ENCODE measurements around the gene PCDHGB1. TPM values are rescaled to one million over a fixed set of nuclear protein-coding genes. Genes with fewer than 3 reads are reported as not detected.
"Not testable (repeated sequence)": the region's sequence is repeated elsewhere in the genome, so short reads cannot be mapped to it uniquely, and the experiment has no call there.

PCDHGB1 gene
- 3.7 TPM for total RNA-seq

DNA sequence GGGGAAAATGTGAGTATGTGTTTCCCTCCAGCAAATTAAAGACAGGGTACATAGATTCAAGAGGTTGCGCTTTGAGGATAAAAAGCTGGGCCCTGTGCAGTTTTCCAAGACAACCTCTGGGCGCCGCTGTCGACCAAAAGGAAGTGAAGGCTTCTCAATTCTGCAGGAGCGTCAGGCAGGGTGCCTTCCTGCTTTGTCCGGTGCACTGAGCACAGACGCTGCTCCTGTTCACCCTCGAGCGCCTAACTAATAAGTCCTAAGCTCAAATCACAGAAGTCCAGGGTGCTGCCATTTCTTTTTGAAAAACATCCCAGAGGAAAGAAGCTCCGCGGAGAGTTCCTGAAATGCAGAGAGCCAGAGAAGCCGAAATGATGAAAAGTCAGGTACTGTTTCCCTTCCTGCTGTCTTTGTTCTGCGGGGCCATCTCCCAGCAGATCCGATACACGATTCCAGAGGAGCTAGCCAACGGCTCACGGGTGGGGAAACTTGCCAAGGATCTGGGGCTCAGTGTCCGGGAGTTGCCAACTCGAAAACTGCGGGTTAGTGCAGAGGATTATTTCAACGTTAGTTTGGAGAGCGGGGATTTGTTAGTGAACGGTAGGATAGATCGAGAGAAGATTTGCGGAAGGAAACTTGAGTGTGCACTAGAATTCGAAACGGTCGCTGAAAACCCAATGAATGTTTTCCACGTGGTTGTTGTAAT is at the start of gene PCDHGB1:
TSS of gene PCDHGB1 (plus strand) at position 183 of the 703 bp plus-strand sequence. CDS start at position 345, 162 bp downstream.
- peak; percentile 21 for DNase-seq

DNA sequence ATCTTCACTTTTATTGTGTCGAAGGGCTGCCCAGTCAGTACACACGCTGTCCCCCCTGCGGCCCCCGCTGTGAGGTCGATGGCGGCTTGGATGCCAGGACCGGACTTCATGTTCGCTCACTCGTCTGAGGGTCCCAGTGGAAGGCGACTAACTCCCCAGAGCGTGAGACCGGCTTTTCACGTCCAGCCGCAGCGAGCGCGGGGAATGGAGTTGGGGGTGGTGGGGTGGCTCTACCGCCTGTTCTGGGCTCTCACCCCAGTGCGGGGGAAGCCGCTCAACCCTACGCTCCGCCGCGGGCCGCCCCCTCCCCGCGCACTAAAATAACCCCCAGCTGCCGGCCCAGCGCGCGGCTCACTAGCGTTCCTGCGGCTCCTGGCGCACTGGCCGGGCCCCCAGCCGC is 46.1 kb upstream of the PCDHGB1 start, which contains the start of gene SLC25A2:
TSS of gene SLC25A2 (minus strand) at position 294 of the 400 bp plus-strand sequence. CDS start at position 110, 184 bp downstream.
- DNase-seq, result no peak

DNA sequence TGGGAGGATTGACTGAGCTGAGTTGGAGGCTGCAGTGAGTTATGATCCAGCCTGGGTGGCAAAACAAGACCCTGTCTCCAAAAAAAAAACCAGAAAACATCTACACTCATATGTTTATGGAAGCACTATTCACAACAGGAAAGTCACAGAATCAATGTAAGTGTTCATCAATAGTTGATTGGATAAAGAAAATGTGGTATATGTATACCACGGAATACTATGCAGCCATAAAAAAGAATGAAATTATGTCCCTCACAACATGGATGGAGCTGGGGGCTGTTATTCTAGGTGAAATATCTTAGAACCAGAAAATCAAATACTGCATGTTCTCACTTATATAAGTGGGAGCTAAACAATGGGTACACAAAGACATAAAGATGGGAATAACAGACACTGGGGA is 43.3 kb upstream of the PCDHGB1 start:
- no peak for DNase-seq

DNA sequence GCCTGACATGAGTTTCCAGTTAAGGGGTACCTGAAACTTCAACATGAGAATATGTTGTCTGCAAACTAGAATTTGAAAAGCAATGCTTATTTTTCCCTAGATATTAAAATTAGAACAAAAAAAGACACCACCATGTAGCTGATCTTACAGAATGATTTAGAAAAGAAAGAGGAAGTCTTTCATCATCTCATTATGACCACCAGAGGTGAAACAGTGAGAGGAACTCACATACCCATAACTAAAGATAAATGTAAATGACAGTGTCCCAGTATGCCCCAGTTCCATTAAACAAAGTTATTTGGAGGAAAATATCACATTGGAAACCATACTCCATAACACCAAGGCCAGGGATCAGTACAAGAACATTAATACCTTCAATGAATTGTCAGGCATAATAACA is 36.2 kb upstream of the PCDHGB1 start:
- DNase-seq, result no peak

DNA sequence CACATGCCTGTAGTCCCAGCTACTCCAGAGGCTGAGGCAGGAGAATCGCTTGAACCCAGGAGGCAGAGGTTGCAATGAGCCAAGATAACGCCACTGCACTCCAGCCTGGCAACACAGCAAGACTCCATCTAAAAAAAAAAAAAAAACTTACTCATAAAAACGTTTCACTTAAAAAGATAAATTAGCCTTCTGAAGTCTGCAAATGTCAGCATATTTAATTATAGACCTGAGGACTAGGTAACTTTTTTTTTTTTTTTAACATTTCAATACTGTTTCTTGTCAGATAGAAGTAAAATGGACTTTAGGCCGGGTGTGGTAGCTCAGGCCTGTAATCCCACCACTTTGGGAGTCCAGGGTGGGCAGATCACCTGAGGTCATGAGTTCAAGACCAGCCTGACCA is 32.9 kb upstream of the PCDHGB1 start:
- not testable (repeated sequence) for DNase-seq

DNA sequence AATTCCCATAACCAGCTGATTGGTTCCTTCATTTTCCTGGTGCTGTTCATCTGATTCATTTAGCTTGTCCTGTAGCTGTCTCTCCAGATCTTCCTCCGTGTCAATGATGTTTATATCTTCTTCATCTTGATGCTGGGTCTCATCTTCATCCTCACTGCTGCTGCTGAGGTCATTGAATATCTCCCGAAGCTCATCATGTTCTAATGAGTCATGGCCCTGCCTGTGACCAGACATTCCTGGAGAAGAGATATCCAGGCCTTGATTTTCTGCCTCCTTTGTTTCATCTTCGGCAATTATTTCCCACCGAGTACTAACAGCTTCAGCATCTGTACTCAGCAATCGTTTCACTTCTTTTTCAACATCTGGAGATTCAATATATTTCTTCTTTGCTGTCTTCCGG is 30.7 kb upstream of the PCDHGB1 start:
- DNase-seq, result no peak

DNA sequence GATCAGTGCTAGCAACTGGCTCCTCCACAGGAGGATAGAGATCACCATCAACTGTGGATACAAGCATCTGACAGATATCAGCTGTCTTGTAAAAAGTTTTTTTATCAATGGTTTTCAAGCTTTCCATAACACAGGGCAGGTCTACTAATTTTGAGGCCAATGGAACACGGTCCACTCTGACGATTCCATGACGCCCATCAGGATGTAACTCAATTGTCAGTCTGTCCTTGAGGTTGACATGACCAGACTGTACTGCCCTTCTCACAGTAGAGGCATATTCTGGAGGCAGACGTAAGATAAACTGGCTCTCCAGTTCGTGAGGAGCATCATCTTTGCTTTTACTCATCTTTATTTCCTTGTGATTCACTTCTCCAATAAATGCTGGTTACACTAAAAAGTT is 30.2 kb upstream of the PCDHGB1 start:
- DNase-seq, result no peak

DNA sequence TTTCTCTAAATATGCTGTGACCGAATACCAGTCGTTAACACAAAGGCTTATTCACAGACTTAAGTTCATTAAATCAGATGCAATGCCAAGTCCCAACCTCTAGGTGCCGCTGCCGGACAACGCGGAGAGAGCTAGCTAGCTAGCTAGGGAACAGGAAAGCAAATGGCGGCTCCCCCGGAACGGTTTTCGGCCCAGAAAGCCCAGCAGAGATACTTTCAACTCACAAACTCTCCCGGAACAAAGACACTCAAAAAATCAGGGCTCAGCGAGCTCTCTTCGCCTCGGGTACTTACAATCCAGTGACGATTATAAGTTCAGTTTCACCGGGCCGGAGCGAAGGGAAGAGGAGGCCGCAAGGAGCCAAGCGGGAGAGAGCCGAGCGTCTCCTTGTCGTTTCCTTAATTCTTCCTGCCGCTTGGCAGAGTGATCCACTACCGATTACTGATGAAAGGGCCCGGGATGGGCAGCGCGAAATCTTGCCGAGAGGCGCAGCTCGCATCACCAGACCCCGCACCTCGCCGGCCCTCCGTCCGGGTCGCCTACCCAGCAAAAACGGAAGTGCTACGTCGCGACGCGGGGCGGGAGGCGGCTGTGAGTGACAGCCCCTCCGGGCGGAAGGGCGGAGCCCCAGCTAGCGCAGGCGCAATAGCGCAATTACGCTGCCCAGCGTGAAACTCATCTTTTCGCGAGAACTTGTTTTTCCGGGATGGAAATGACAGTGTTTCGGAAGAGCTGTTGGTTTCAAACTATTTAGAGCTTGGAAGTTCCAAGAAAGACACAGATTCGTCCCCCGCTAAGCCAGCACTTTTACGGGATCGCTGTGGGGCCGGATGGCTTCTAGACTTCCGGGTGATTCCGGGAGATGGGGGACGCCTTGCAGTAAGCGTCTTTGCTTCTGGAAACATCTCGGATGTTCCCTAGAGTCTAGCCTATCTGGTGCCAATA is 29.4 kb upstream of the PCDHGB1 start, which contains the start of gene TAF7:
TSS of gene TAF7 (minus strand) at position 560 of the 945 bp plus-strand sequence. CDS start 740 bp downstream, outside the sequence.
- peak; percentile 97 for DNase-seq

DNA sequence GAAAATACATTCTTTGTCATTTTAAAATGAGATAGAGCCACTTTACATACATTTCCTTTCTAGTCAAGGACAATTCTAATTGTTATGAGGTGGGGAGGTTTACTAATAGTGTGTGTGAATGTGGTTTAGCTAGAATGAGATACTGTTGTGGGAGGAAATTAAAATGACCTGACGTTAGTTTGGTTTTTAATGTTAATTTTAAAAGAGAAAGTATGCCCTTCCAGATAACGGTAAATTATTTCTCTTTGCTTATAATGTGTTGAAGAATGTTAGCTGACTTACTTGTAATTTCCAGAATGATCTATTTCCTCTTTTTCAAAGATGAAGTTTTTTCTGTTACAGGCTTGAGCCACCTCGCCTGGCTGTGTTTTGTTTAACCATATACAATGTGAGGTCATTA is 27.6 kb upstream of the PCDHGB1 start:
- no peak for DNase-seq

DNA sequence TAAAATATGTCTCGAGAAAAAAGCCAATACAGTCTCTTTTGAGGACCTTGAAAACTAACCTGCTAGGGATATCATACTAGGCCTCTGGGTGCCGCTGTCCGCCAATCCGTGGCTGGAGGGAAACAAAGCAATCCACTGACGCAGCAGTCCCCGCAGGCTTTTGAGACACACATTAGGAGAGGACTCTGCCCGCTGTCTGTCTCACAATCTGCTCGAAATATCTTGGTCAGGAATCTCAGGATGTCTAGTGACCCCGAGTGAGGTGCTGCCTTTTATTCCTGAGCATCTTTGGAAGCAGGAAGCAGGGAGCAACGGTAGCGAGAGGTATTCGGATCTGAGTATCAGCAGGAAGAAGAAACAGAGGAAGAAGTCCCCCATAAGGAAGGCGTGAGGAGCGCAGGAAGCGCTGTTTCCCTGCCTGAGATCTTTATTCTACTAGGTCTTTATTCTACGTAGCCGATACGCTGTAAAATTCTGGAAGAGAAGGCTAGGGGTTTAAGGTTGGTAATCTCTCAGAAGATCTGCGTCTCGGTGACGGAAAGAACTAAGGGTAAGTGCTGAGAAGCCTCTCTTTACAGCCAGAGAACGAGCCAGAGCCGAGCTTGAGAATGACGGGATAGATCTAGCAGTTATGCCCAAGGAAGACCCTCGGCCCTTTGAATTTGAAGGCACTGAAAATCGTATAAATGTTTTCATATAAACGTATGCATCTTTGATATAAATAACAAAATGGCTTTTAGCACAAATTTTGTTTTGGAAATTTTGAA is 23.6 kb upstream of the PCDHGB1 start:
- DNase-seq, result peak; percentile 55

DNA sequence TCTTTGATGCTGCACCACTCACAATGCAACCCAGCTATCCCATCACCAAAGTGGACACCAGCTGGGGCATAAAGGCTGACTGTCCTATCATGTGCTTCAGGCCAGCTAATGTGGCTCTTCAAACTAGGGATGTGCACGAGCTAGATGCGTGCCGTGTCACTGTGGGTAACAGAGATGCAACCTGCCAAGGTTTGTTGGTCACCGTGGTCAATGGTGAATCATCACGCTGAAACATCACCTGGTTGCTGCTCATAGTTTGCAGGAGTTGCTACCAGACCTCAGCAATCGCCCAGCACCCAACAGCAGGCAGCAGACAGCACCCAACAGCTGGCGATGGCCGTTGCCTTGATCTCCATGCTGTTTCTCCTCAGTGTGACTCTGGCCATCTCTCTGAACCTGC is 21.7 kb upstream of the PCDHGB1 start:
- no peak for DNase-seq

DNA sequence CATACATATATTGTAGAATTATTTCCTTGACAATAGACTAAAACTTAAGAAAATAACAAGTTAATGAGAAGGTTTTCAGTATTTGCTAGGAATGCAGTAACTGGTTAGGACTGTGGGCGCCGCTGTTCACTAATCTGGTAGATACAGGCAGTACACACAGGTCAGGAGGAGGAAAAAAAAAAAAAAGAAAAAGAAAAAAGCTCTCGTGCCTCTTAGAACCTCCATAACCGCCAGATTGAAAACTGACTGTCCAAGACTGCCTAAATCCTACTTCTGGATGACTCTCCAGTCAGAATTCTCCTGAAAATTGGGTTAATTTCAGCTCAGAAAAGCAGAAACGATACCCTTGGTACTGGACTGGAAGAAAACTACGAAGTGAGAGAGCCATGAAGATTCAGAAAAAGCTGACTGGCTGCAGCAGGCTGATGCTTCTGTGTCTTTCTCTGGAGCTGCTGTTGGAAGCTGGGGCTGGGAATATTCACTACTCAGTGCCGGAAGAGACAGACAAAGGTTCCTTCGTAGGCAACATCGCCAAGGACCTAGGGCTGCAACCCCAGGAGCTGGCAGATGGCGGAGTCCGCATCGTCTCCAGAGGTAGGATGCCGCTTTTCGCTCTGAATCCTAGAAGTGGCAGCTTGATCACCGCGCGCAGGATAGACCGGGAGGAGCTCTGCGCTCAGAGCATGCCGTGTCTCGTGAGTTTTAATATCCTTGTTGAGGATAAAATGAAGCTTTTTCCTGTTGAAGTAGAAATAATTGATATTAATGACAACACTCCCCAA is 19.4 kb upstream of the PCDHGB1 start, which contains the start of gene PCDHGA1:
TSS of gene PCDHGA1 (plus strand) at position 216 of the 782 bp plus-strand sequence.
- DNase-seq, result no peak

DNA sequence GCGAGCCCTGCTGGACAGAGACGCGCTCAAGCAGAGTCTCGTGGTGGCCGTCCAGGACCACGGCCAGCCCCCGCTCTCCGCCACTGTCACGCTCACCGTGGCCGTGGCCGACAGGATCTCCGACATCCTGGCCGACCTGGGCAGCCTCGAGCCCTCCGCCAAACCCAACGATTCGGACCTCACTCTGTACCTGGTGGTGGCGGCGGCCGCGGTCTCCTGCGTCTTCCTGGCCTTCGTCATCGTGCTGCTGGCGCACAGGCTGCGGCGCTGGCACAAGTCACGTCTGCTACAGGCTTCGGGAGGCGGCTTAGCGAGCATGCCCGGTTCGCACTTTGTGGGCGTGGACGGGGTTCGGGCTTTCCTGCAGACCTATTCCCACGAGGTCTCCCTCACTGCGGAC is 17.3 kb upstream of the PCDHGB1 start:
- DNase-seq, result not testable (repeated sequence)

DNA sequence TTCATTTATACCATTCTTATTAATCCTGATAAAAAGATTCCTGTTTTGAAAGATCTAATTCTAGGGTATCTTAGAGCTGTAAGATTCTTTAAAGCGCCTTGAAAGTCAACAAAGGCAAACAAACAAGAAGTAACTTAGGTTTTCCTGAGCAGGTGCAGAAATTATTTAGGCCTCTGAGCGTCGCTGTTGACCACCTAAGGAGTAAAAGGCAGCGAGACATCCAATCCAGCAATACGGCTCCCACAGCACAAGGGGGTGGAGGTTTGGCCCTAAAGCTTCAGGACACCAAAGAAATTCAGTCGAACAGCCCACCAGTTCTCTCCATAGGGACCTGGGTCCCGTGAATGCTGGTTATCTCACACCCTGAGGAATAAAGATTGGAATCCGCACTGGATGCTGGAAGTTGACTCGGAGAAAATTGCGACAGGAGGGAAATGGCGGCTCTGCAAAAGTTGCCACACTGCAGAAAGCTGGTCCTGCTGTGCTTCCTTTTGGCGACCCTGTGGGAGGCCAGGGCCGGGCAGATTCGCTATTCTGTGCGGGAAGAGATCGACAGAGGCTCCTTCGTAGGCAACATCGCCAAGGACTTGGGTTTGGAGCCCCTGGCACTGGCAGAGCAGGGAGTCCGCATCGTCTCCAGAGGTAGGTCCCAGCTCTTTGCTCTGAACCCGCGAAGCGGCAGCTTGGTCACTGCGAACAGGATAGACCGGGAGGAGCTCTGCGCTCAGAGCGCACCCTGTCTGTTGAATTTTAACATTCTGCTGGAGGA is 11.2 kb upstream of the PCDHGB1 start, which contains the start of gene PCDHGA2:
TSS of gene PCDHGA2 (plus strand) at position 223 of the 769 bp plus-strand sequence.
- DNase-seq, result peak; percentile 59

DNA sequence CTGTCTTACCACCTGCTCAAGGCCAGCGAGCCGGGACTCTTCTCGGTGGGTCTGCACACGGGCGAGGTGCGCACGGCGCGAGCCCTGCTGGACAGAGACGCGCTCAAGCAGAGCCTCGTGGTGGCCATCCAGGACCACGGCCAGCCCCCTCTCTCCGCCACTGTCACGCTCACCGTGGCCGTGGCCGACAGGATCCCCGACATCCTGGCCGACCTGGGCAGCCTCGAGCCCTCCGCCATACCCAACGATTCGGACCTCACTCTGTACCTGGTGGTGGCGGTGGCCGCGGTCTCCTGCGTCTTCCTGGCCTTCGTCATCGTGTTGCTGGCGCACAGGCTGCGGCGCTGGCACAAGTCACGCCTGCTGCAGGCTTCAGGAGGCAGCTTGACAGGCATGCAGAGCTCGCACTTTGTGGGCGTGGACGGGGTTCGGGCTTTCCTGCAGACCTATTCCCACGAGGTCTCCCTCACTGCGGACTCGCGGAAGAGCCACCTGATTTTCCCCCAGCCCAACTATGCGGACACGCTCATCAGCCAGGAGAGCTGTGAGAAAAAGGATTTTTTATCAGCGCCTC is 9.0 kb upstream of the PCDHGB1 start:
- not testable (repeated sequence) for DNase-seq

DNA sequence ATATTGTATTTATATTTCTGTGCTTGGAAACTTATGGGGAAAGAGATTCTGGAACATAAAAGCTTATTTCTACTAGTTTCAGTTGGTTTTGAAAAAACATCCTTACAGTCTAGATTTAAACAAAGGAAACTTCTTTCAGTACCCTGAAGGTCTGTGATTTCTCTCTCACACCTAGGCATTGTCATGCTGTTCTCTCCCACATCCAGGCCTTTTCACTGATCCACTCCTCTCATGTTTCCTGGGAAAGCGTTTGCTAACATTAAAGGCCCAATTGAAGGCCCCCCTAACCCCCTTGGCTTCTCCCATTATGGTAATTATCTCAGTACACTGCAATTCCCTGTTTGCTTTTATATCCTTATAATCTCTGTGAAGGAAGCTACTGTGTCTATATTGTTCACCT is 7.1 kb upstream of the PCDHGB1 start:
- no peak for DNase-seq

DNA sequence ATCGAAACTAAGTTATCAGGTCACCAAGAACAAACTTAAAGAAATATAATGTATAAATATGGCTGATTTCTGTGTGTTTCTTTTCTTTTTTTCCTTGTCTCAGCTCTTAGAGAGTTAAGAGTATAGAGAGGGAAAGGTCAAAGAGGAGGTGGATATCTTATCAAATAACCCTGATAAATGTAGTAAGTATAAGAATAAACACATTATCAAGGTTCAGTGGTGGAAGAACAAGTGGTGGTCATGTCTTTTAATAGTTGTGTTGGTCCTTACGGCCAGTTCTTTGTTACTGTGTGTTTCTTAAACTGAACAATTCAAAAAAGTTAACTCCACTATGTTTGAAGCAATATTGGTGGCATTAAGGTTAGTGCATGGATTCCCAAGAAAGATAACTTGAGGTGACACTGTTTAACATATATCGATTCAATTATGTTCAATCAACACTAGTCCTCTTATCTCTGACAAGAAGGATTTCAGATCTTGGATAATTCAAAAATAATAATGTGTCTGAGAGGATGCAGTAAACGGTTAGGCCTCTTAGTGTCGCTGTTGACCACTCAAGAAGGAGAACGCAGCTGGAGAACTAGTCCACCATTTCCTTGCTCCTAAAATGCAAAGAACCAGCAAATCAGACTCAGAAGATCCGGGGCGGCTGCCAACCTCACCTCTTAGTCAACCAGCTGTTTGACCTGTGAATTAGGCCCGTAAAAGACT is 6.5 kb upstream of the PCDHGB1 start, which contains the start of gene PCDHGA3:
TSS of gene PCDHGA3 (plus strand) at position 588 of the 711 bp plus-strand sequence. CDS start 205 bp downstream, outside the sequence.
- peak; percentile 20 for DNase-seq

DNA sequence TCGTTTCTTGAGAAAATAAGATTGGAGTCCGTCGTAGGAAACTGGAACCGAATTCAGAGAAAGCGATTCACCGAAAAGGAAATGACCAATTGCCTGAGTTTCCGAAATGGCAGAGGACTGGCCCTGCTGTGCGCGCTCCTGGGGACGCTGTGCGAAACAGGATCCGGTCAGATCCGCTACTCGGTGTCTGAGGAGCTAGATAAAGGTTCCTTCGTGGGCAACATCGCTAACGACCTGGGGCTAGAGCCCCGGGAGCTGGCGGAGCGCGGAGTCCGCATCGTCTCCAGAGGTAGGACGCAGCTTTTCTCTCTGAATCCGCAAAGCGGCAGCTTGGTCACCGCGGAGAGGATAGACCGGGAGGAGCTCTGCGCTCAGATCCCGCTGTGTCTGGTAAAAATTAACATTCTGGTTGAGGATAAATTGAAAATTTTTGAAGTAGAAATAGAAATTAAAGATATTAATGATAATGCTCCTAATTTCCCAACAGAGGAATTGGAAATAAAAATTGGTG is 5.9 kb upstream of the PCDHGB1 start:
- no peak for DNase-seq

DNA sequence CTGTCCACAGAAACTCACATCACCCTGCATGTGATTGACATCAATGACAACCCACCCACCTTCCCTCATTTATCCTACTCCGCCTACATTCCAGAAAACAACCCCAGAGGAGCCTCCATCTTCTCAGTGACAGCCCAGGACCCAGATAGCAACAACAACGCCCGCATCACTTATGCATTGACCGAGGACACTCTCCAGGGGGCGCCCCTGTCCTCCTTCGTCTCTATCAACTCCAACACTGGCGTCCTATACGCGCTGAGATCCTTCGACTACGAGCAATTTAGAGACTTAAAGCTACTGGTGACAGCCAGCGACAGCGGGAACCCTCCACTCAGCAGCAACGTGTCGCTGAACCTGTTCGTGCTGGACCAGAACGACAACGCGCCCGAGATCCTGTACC is 4.6 kb upstream of the PCDHGB1 start:
- no peak for DNase-seq

All from tongue (tissue), 2 donors.